Mammary epithelial cell (primary cell): ENCODE data around the gene NLGN4Y.

ENCODE experiments used
- CTCF ChIP-seq, 2 donors: IDR thresholded peaks in 1 of 2; conservative IDR thresholded peaks in 1 of 2; 2 replicates each; pipeline ENCODE4 v1.5.1; 2011 to 2012; ENCODE audit warnings: inconsistent platforms in 2 of 2, low read length in 2 of 2, mild to moderate bottlenecking in 2 of 2, control low read depth in 1 of 2, low read depth in 1 of 2; ENCODE audit not compliant: insufficient read depth in 1 of 2; ENCODE audit errors: extremely low read depth in 1 of 2
- EZH2 ChIP-seq: IDR thresholded peaks from 2 replicates; pipeline ENCODE4 v1.6.1; 2012; ENCODE audit warnings: low read length, inconsistent platforms, borderline replicate concordance

- TF ChIP-seq EZH2 (no peak), CTCF (conservative IDR thresholded peaks at IDR 0.05 in 1 of 2, IDR thresholded peaks at IDR 0.05 in 1 of 2; ENCODE audit: extremely low read depth in 1 of 2, insufficient read depth in 1 of 2, low read depth in 1 of 2, low read length in 2 of 2) (no peak)
Measured at GRCh38 chrY:14490226-14490625, 34.1 kb upstream of the NLGN4Y start.
